HG02763 (cell line): ENCODE data around the gene TOP1.

Source experiments
- ATAC-seq: cut with Tn5 transposase; IDR thresholded peaks from one replicate; pipeline ENCODE4 v1.9.1; 2021; ENCODE audit warnings: mild to moderate bottlenecking, moderate library complexity; ENCODE audit not compliant: unreplicated experiment

Gene TOP1

DNA sequence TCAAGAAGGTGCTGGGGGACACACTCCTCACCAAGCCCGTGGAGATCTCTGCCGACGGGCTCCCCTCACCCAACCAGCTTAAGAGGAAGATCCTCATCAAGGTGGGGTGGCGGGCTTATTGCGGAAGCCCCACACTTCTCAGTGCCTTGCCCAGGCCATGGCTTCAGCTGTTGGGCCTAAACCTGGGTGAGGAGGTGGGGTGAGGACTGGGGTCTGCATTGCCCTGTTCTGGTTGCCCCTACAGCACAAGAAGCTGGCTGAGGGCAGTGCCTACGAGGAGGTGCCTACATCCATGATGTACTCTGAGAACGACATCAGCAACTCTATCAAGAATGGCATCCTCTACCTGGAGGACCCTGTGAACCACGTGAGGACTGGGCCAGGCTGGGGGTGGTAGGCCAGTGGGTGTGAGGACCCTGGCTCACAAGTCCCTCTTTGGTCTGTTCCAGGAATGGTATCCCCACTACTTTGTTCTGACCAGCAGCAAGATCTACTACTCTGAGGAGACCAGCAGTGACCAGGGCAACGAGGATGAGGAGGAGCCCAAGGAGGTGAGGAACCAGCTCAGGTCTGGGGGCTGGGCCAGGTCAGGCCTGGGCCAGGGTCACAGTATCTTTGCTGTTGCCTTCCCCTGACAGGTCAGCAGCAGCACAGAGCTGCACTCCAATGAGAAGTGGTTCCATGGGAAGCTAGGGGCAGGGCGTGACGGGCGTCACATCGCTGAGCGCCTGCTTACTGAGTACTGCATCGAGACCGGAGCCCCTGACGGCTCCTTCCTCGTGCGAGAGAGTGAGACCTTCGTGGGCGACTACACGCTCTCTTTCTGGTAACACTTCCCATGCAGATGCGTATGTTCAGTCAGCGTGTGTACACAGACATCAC lies 136.6 kb downstream of the TOP1 start:
- ATAC-seq, result no peak

- ATAC-seq, result no peak
Observed at GRCh38 chr20:41166201-41167117, 137.8 kb downstream of the TOP1 start.

DNA sequence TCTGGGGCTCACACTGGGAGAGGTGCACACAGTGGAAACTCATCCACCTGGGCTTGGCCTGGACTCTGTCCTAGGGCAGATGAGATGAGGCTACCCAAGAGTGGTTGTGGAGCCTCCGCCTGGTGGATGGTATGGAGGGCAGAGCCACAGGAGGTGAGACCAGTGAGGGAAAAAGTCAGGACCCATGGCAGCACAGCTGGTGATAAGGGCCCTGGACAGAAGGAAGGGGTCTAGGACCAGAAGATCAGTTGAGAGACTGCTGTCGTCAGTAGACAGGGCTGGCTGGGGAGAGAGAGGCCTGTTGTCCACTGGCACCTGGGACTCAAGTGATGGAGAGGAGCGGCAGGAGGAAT lies 138.5 kb downstream of the TOP1 start:
- no peak for ATAC-seq

- ATAC-seq, result no peak
Observed at GRCh38 chr20:41167481-41168253, 139.0 kb downstream of the TOP1 start.

DNA sequence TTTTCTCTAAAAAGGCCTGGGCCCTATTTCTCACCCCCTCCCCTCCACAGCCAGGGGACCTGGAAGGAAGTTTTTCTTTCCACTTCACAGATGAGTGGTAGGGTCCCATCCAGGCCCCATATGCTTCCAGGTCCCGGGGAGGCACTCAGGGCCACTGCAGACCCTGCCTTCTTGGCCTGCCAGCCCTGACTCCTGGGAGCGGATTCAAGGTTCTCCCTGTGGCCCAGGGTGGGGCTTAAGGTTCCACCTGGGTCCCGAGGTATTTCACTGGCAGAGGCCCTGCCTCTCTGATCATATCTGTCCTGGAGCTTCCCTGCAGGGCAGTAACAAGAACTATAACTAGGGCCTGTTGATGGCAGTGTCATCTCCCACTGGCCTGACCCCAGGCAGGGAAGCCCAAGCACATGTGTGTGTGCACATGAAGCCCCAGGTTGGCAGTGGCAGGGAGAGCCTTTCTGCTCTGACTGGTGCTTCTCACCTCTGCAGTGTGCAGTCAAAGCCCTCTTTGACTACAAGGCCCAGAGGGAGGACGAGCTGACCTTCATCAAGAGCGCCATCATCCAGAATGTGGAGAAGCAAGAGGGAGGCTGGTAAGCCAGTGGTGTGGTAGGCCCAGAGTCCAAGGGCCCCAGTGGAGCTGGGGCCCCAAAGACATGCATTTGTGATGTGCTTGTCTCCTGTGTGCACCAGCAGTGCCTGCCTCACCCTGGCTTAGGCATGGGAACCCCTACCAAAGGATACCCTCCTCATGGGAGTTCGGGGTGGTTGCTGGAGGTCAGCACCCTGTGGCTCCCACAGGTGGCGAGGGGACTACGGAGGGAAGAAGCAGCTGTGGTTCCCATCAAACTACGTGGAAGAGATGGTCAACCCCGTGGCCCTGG lies 139.9 kb downstream of the TOP1 start:
- no peak for ATAC-seq

GRCh38 chr20:41169162-41169690 lies 140.6 kb downstream of the TOP1 start:
- no peak for ATAC-seq

DNA sequence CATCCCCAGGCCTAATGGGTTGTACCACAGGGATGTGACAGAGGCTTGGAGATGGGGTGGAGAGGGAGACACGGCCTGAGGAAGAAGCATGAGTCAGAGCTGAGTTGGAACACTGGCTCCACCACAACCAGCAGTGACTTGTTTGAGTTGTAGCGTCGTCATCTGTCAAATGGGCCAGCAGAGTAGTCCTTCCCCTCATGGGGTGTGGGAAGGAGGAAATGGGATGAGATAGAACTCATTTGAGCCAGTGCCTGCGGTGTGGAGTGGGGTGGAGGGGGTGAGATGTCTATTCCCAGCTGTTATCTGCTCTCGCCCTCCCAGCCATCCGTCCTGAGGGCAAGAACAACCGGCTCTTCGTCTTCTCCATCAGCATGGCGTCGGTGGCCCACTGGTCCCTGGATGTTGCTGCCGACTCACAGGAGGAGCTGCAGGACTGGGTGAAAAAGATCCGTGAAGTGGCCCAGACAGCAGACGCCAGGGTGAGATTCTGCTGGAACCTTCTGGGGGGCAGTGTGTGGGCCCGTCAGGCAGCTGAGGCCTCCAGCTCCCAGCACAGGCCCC lies 141.2 kb downstream of the TOP1 start:
- ATAC-seq, result no peak

- no peak for ATAC-seq
Observed at GRCh38 chr20:41170386-41171105, 141.9 kb downstream of the TOP1 start.

DNA sequence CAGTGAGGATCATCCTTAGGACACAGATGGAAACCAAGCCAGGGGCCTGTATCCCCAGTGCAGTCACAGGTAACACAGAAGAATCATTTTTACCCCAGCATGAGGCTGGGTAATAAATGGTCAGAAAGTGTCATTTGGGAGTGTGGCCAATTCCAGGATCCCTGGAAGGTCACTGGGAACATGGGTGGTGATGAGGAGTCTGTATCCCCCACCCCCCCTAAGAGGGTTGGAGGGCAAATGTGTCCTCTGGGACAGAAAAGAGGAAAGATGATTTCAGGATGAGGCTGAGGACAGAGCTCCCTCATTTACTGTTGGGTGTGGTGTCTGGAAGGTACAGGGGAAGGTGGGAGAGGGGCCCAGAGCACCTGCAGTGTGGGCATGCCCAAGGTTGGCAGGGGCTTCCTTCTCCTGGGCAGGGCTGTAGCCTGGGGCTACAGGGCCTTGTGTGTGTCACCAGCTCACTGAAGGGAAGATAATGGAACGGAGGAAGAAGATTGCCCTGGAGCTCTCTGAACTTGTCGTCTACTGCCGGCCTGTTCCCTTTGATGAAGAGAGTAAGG lies 143.2 kb downstream of the TOP1 start:
- no peak for ATAC-seq

- no peak for ATAC-seq
Observed at GRCh38 chr20:41172296-41173140, 143.9 kb downstream of the TOP1 start.

- no peak for ATAC-seq
Observed at GRCh38 chr20:41173161-41173721, 144.6 kb downstream of the TOP1 start.

DNA sequence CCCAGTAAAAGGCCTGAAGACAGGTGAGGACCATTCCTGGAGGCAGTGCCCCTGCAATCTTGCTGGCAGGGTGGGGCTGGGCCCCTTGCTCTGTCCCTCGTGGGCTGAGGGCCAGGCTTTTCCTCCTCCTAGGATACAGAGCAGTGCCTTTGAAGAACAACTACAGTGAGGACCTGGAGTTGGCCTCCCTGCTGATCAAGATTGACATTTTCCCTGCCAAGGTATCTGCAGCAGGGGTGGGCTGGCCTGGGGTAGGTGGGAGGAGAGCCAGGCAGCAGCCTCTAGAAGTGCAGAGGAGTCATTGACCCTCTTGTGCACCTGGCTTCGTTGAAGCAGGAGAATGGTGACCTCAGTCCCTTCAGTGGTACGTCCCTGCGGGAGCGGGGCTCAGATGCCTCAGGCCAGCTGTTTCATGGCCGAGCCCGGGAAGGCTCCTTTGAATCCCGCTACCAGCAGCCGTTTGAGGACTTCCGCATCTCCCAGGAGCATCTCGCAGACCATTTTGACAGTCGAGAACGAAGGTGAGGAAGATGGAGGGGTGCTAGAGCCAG lies 145.2 kb downstream of the TOP1 start:
- ATAC-seq, result no peak
